Fibroblast of villous mesenchyme (primary cell): ENCODE data around the gene PHLDB2. TPM values are rescaled to one million over a fixed set of nuclear protein-coding genes. Genes with fewer than 3 reads are reported as not detected.

Source experiments
- DNase-seq: peaks from one replicate; pipeline ENCODE4 v3.0.0-alpha.2; 2010; ENCODE audit warnings: low read depth
- H3K4me3 ChIP-seq: 2 replicates; pipeline ENCODE4 v1.5.1; 2011; ENCODE audit warnings: low read depth, mild to moderate bottlenecking, low read length
- CTCF ChIP-seq: IDR thresholded peaks from 2 replicates; pipeline ENCODE4 v1.5.1; 2012; ENCODE audit warnings: low read depth, mild to moderate bottlenecking, low read length; ENCODE audit not compliant: insufficient read depth
- total RNA-seq: library from RNA; depleted of rRNA; stranded (reverse); fragments of >200 nt; gene quantifications from 2 replicates; pipeline ENCODE4 v1.2.3, GENCODE V29; 2012

The PHLDB2 gene
- total RNA-seq, 1 donor, result 111 TPM

DNA sequence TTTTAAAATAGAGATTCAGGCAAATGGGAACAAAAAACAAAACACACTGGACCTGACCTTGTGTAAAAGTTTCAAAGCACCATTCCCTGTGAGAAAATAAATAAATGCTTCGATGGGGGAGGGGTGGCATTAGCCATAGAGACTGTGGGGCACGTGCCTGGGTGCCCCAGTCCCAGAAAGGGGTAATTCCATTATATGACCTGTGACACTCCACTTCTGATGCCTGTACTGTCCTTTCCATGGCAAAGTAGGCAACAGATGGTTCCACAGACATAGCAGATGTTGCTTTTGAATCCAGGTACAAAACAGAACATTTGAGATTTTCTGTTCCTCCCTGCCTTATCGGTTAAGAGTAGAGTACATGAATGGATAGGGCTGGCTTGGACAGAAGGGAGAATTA, 3.9 kb downstream of the PHLDB2 start:
- no peak for TF ChIP-seq CTCF
- peak overlapping the region; percentile 94 for H3K4me3 ChIP-seq
- no peak for DNase-seq

DNA sequence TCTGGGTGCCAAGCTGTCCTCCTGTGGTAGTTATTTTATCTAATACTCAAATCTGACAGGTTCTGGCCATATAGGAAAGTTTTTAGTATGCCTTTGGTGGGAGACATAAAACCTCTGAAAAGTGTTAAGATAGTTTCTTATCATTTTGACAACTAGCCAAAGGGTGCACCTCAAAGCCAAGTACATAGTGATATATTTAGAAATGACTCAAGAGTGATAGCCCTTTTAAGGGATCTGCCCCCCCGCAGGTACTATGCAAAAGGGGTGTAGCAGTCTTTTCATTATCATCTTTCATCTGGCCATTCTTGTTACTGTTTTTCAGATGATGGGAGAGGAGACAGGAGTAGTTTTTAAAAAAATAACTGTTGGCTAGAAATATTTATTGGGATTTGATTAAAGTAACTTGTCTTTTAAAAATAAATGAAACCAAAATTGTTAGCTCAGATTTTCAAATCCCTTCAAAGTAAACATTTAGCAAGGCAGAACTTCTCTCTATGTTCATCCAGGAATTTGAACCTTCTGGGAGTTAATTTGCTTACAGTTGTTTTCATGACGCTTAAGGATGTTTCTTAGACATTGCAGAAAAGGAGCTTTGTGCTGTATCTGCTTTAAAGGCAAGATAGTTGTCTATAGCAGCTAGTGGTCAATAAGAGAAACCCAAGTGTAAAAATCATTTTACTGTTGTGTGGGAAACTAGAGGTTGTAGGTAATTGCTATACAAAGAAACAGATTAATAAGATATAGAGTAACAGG, 5.1 kb downstream of the PHLDB2 start:
- TF ChIP-seq CTCF, result no peak
- peak overlapping the region; percentile 21 for H3K4me3 ChIP-seq
- DNase-seq, result no peak

- peak overlapping the region; percentile 2 for H3K4me3 ChIP-seq
- DNase-seq, result peak; percentile 92
- TF ChIP-seq CTCF, result peak; percentile 40
These were observed 6.0 kb downstream of the PHLDB2 start for GRCh38 chr3:111864821-111865656.

DNA sequence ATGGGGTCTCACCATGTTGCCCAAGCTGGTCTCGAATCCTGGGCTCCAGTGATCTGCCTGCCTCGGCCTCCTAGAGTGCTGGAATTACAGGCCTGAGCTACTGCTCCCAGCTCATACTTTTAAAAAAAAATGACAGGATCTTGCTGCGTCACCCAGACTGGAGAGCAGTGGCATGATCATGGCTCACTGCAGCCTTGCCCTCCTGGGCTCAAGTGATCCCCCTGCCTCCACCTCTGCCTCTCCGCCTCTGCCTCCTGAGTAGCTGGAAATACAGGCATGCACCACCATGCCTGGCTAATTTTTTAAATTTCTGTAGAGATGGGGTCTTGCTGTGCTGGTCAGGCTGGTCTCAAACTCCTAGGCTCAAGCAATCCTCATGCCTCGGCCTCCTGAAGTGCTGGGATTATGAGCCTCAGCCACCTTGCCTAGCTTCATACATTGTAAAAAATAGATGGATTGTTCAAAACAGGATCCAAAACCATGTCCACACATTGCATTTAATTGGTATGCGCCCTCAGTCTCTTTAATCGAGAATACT, 8.9 kb downstream of the PHLDB2 start:
- TF ChIP-seq CTCF, result no peak
- DNase-seq, result no peak
- H3K4me3 ChIP-seq, result no peak overlapping the region

DNA sequence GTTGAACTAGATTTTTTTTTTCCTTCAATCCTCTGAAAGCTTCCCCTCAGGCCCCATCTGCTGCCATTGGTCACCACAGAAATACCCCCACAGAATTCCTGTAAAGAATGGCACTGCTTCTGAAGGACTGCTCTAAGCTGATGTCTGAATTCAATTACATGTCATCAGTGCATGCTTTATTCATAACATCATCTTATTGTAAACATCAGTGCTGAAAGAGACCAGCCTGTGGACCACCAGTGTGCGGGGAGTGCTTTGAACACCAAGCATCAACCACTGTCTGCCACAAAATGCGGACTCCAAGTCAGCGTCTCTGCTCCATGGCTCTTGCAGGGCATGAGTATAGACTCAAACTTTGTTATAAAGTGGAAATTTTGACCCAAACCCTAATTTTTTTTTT, 11.6 kb downstream of the PHLDB2 start:
- no peak for DNase-seq
- H3K4me3 ChIP-seq, result no peak overlapping the region
- TF ChIP-seq CTCF, result no peak

DNA sequence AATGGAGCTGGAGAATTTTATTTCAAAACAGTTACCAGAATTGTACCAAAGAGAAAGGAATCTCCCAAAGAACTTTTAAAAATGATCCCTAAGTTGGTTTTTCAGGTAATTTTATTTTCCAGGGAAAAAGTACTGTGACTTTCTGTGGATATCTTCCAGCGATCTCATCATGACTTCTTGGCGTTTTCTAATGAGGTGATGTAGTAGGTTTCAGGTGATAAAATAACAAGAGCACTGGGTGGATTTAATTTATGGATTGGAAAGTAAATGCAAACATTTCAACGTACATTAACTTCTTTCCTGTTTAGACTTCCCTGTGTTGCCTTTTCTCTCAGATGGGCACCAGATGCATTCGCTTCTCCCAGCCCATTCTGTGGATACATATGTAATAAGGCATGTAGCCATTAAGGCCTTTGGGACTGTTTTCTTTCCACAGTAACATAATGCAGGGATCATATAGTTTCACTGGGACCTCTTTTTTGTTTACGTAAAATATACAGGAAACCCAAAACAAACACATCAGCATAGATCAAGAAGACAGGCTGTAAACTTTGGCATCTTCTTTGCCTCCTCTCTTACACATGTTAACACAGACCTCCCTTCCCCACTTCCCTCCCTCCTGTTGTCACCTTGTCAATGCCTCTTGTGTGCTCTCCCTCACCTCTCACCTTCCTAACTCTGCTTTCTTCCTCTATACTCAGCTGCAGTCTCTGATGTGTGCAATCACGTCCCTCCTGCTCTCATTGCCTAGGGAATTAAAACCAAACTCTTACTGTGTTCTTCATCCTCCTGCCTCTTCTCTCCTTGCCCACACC, 13.0 kb downstream of the PHLDB2 start:
- no peak for DNase-seq
- H3K4me3 ChIP-seq, result no peak overlapping the region
- no peak for TF ChIP-seq CTCF
